GM19023 (cell line): ENCODE results near the gene TAF11L7.
"Not testable (repeated sequence)": the region's sequence is repeated elsewhere in the genome, so short reads cannot be mapped to it uniquely, and the experiment has no call there.

Experiments used
- ATAC-seq: cut with Tn5 transposase; IDR thresholded peaks from one replicate; pipeline ENCODE4 v1.9.1; 2021; ENCODE audit warnings: mild to moderate bottlenecking, moderate library complexity; ENCODE audit not compliant: unreplicated experiment

The TAF11L7 gene

DNA sequence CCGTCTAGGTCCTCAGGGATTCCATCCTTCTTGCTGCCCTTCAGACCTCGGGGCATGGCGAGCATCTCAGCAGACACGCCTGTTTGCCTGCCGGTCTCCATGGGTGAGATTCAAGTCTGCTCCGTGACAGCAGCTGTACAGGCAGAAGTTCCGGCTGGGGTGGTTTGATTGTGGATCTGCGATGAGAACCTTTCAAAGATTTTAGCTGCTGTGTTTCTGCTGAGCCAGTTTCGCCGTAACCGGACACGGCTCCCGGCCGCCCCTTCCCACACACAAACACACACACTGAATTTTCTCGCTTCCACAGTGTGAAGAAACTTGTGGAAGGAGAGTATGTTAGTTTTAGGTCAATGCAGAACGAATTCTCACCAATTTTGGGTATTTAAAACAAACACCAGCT, at the start of gene TAF11L7:
TSS of gene TAF11L7 (minus strand) at position 101 of the 400 bp plus-strand sequence.
- ATAC-seq, result not testable (repeated sequence)

- no peak for ATAC-seq
These were observed 48.6 kb upstream of the TAF11L7 start, which contains the start of gene TAF11L14 for GRCh38 chr5:17634160-17634559. TSS of gene TAF11L14 (plus strand) at chr5:17634460.

DNA sequence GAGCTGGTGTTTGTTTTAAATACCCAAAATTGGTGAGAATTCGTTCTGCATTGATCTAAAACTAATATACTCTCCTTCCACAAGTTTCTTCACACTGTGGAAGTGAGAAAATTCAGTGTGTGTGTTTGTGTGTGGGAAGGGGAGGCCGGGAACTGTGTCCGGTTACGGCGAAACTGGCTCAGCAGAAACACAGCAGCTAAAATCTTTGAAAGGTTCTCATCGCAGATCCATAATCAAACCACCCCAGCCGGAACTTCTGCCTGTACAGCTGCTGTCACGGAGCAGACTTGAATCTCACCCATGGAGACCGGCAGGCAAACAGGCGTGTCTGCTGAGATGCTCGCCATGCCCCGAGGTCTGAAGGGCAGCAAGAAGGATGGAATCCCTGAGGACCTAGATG, 46.2 kb upstream of the TAF11L7 start, which contains the start of gene TAF11L13:
TSS of gene TAF11L13 (plus strand) at position 301 of the 400 bp plus-strand sequence.
- not testable (repeated sequence) for ATAC-seq

DNA sequence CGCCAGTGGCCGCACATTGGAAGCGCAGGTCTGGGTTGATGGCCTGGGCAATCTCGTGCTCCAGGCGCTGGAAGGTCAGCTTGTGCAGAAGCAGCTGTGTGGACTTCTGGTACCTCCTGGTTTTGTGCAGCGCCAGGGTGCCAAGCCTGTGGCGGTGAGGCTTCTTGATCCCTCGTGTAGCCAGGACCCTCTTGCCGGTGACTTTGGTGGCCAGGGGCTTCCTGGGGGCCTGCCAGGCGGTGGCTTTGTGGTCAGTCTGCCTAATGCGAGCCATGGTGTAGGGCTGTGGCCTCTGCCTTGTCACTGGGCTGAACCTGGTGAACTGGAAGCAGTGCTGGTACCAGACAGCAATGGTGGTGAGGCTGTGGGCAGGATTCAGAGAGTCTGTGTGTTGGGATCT, 40.1 kb upstream of the TAF11L7 start:
- ATAC-seq, result no peak

GRCh38 chr5:17620627-17621026, 35.1 kb upstream of the TAF11L7 start:
- ATAC-seq, result no peak

DNA sequence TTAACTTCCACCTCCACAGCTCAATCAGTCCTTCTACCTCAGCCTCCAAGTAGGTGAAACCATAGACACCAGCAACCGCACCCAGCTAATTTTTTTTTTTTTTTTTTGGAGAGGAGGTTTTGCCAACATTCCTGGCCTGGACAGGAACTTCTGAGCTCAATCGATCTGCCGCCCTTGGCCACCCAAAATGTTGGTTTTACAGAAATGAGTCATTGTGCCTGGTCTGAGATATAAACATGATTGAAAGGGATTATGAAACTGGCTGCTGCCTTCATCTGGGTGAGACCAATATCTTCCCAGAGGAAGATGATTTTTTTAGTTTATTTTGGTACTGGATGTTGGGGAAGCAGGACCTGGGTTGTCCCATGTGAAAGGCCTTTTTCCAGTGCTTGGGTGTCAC, 33.8 kb upstream of the TAF11L7 start:
- ATAC-seq, result no peak

DNA sequence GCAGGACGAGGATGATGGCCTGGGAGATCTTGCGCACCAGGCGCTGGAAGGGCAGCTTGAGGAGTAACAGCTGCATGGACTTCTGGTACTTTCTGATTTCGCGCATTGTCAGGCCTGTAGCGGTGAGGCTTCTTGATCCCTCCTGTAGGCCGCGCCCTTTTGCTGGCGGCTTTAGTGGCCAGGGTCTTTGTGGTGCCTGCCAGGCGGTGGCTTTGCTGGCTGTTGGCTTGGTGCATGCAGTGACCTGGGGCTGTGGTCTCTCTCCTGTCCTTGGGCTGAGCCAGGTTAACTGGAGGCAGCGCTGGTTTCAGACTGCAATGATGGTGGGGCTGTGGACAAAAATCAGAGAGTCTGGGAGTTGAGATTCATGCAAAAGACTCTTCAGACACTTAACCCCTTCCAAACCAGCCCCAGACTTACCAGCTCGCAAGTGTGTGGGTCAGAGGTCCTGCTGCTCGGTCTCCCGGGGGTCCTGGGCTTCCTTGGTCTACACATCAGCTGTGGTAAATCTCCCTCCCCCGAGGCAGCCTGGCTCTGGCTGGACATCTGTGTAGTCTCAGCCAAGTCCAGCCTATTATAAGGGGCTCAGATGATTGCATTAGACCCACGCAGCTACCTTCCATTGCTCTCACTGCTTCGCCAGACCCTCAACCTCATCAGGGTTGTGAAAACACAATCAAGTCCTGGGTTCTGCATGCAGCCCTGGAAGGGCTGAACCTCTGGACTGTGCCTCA, 29.5 kb upstream of the TAF11L7 start:
- ATAC-seq, result no peak

- not testable (repeated sequence) for ATAC-seq
These were observed 24.5 kb upstream of the TAF11L7 start, which contains the start of gene TAF11L12 for GRCh38 chr5:17610092-17610491. TSS of gene TAF11L12 (plus strand) at chr5:17610392.

DNA sequence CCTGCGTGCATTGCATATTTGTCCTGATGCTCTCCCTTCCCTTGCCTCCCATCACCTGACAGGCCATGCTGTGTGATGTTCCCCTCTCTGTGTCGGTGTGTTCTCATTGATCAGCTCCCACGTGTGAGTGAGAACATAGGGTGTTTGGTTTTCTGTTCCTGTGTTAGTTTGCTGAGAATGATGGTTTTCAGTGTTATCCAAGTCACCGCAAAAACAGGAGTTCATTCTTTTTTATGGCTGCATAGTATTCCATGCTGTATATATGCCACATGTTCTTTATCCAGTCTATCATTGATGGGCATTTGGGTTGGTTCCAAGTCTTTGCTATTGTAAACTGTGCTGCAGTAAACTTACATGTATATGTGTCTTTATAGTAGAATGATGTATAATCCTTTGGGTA, 21.9 kb upstream of the TAF11L7 start:
- ATAC-seq, result not testable (repeated sequence)

DNA sequence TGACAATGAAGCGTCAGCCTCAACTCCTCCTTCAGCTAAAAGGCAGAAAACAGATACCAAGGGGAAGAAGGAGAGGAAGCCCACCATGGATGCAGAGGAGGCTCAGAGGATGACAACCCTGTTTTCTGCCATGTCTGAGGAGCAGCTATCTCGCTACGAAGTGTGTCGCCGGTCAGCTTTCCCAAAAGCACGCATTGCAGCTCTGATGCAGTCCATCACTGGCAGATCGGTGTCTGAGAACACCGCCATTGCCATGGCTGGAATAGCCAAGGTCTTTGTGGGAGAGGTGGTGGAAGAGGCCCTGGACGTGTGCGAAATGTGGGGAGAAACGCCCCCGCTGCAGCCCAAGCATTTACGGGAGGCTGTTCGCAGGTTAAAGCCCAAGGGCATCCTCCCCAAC, 19.4 kb upstream of the TAF11L7 start:
- no peak for ATAC-seq

DNA sequence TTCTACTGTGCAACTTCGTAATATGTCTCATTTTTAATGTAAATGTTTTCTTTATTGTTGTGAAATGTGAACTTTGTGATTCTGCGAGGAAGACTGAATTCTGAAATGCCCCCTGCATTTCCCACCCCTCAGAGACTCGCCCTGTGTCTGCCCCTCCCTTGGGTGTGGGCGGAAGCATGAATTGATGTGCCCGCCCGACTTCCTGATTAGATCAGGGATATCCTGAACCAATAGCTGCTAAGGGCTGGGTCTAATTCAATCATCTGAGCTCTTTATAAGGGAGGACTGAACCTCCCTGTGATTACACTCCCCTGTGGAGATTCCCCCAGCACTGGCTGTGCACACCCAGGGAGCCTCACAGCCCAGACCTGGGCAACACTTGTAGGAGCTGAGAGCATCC, 18.3 kb upstream of the TAF11L7 start, which contains the start of gene TAF11L11:
TSS of gene TAF11L11 (plus strand) at position 304 of the 400 bp plus-strand sequence.
- ATAC-seq, result not testable (repeated sequence)

GRCh38 chr5:17597728-17598127, 12.2 kb upstream of the TAF11L7 start, which contains the start of gene TAF11L10:
TSS of gene TAF11L10 (minus strand) at chr5:17597828.
- not testable (repeated sequence) for ATAC-seq

DNA sequence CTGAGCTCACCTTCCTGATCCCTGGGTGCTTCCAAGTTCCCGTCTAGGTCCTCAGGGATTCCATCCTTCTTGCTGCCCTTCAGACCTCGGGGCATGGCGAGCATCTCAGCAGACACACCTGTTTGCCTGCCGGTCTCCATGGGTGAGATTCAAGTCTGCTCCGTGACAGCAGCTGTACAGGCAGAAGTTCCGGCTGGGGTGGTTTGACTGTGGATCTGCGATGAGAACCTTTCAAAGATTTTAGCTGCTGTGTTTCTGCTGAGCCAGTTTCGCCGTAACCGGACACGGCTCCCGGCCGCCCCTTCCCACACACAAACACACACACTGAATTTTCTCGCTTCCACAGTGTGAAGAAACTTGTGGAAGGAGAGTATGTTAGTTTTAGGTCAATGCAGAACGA, 8.7 kb upstream of the TAF11L7 start, which contains the start of gene TAF11L9:
TSS of gene TAF11L9 (minus strand) at position 140 of the 400 bp plus-strand sequence.
- ATAC-seq, result not testable (repeated sequence)

DNA sequence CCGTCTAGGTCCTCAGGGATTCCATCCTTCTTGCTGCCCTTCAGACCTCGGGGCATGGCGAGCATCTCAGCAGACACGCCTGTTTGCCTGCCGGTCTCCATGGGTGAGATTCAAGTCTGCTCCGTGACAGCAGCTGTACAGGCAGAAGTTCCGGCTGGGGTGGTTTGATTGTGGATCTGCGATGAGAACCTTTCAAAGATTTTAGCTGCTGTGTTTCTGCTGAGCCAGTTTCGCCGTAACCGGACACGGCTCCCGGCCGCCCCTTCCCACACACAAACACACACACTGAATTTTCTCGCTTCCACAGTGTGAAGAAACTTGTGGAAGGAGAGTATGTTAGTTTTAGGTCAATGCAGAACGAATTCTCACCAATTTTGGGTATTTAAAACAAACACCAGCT, 5.3 kb upstream of the TAF11L7 start, which contains the start of gene TAF11L8:
TSS of gene TAF11L8 (minus strand) at position 101 of the 400 bp plus-strand sequence.
- ATAC-seq, result not testable (repeated sequence)
